Measurements from ENCODE around the gene COQ8B.

DNA sequence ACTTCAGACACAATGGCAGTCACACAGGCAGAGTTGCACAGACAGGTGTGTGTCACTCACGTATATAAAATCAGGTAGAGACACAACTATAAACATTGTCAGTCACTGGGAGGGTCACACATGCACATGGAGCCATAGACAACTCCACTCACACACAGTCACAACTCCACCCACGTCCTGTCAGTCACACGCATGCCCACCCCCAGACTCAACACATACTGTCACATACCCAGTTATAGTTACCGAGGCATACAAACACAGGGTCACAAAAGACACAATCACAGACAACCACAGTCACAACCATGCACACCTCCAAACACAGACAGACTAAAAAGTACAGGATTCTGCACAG is 27.7 kb downstream of the COQ8B start:
- TF ChIP-seq, protein P1, sequence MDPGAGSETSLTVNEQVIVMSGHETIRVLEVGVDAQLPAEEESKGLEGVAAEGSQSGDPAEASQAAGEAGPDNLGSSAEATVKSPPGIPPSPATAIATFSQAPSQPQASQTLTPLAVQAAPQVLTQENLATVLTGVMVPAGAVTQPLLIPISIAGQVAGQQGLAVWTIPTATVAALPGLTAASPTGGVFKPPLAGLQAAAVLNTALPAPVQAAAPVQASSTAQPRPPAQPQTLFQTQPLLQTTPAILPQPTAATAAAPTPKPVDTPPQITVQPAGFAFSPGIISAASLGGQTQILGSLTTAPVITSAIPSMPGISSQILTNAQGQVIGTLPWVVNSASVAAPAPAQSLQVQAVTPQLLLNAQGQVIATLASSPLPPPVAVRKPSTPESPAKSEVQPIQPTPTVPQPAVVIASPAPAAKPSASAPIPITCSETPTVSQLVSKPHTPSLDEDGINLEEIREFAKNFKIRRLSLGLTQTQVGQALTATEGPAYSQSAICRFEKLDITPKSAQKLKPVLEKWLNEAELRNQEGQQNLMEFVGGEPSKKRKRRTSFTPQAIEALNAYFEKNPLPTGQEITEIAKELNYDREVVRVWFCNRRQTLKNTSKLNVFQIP (CRISPR knock-in tag; IDR thresholded peaks at IDR 0.05; ENCODE audit: borderline replicate concordance, low read depth) = no peak
- TF ChIP-seq CREB5 (CRISPR knock-in tag; IDR thresholded peaks at IDR 0.05; ENCODE audit: low read depth) (no peak), ZFP3 (CRISPR knock-in tag; IDR thresholded peaks at IDR 0.05) (no peak), CSDC2 (CRISPR knock-in tag; IDR thresholded peaks at IDR 0.05) (no peak), ARNTL (CRISPR knock-in tag; IDR thresholded peaks at IDR 0.05; ENCODE audit: borderline replicate concordance, low read depth) (no peak), RARB (CRISPR knock-in tag; IDR thresholded peaks at IDR 0.05) (no peak), GLIS3 (CRISPR knock-in tag; IDR thresholded peaks at IDR 0.05) (no peak), ESRRG (CRISPR knock-in tag; IDR thresholded peaks at IDR 0.05) (no peak)
- TF ChIP-seq, protein P2, sequence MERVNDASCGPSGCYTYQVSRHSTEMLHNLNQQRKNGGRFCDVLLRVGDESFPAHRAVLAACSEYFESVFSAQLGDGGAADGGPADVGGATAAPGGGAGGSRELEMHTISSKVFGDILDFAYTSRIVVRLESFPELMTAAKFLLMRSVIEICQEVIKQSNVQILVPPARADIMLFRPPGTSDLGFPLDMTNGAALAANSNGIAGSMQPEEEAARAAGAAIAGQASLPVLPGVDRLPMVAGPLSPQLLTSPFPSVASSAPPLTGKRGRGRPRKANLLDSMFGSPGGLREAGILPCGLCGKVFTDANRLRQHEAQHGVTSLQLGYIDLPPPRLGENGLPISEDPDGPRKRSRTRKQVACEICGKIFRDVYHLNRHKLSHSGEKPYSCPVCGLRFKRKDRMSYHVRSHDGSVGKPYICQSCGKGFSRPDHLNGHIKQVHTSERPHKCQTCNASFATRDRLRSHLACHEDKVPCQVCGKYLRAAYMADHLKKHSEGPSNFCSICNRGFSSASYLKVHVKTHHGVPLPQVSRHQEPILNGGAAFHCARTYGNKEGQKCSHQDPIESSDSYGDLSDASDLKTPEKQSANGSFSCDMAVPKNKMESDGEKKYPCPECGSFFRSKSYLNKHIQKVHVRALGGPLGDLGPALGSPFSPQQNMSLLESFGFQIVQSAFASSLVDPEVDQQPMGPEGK (CRISPR knock-in tag; IDR thresholded peaks at IDR 0.05; ENCODE audit: borderline replicate concordance) = no peak

All from SK-N-SH treated with all-trans-retinoic acid at 6 μM for 48 hours (cell line).